Stimulated activated CD4-positive, alpha-beta T cell treated with anti-CD3 and anti-CD28 coated beads, Interleukin-4, amount 100 ng/mL, for 48 hours (primary cell): ENCODE results near the gene ZMYND19.
"Not testable (repeated sequence)": the region's sequence is repeated elsewhere in the genome, so short reads cannot be mapped to it uniquely, and the experiment has no call there.

Experiments
- DNase-seq, 2 donors: peaks; one replicate each; pipeline ENCODE4 v3.0.0-alpha.2; 2020; ENCODE audit warnings: low read depth in 2 of 2

The ZMYND19 gene

GRCh38 chr9:137590469-137591383 is at the start of gene ZMYND19:
Gene ZMYND19, minus strand, starts transcription at chr9:137590512. Its CDS starts 249 bp downstream, at chr9:137590263.
- peak; percentile 83 to 88 for DNase-seq

GRCh38 chr9:137639303-137640051 is 49.2 kb upstream of the ZMYND19 start:
- DNase-seq, result no peak

GRCh38 chr9:137638680-137639079 is 48.4 kb upstream of the ZMYND19 start:
- DNase-seq, result no peak

- DNase-seq, result no peak
These were observed 43.7 kb upstream of the ZMYND19 start for GRCh38 chr9:137634016-137634415.

- DNase-seq, result no peak
These were observed 42.2 kb upstream of the ZMYND19 start for GRCh38 chr9:137632230-137633161.

- no peak for DNase-seq
These were observed 41.3 kb upstream of the ZMYND19 start for GRCh38 chr9:137631345-137632229.

GRCh38 chr9:137630679-137631078 is 40.4 kb upstream of the ZMYND19 start:
- no peak for DNase-seq

- no peak for DNase-seq
These were observed 39.8 kb upstream of the ZMYND19 start for GRCh38 chr9:137630126-137630525.

GRCh38 chr9:137627406-137627805 is 37.1 kb upstream of the ZMYND19 start:
- DNase-seq, result not testable (repeated sequence)

GRCh38 chr9:137626464-137626863 is 36.2 kb upstream of the ZMYND19 start:
- DNase-seq, result no peak

- DNase-seq, result not testable (repeated sequence)
These were observed 31.9 kb upstream of the ZMYND19 start for GRCh38 chr9:137622211-137622610.

- DNase-seq, result no peak
These were observed 30.9 kb upstream of the ZMYND19 start for GRCh38 chr9:137621131-137621757.

- no peak for DNase-seq
These were observed 30.3 kb upstream of the ZMYND19 start for GRCh38 chr9:137620581-137620980.

GRCh38 chr9:137620048-137620405 is 29.7 kb upstream of the ZMYND19 start:
- no peak for DNase-seq

- no peak for DNase-seq
These were observed 29.1 kb upstream of the ZMYND19 start for GRCh38 chr9:137619240-137620047.

- DNase-seq, result peak; percentile 81 to 84
These were observed 28.1 kb upstream of the ZMYND19 start, which contains the start of gene EHMT1 for GRCh38 chr9:137618105-137619067. Gene EHMT1, plus strand, starts transcription at chr9:137619005. Its CDS starts 24 bp downstream, at chr9:137619029.

- no peak for DNase-seq
These were observed 25.1 kb upstream of the ZMYND19 start for GRCh38 chr9:137615387-137615871.
